ENCODE results near the gene JMJD8.

JMJD8 gene

DNA sequence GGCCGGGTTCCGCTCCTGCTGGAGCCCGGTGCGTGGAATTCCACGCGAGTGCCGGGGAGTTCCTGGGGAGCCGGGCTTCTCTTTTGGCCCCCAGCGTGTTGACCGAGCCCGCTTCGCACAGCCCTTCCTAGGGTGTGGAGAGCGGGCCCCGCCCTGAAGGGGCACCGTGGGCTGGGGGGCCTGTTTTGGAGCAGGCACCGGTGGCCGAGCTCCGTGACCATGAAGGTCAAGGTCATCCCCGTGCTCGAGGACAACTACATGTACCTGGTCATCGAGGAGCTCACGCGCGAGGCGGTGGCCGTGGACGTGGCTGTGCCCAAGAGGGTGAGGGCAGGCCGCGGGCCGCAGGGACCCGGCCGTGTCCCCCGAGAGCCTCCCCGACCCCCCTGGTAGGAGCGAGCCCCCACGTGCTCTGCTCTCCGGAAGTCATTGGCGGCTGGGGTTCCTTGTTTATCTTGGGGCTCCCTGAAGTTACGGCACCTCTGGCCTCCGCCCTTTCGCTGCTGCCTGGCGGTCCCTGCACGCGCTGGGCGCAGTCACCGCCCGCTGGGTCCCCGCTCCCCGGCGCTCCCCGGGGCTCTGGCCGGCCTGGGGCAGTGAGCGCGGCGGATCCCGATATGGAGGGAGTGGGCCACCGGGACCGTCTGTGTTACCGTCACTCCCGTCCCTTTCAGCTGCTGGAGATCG, 43.3 kb upstream of the JMJD8 start (continued):
- TF ChIP-seq ZNF571 (tag by site-specific recombination; IDR thresholded peaks at IDR 0.05) (no peak), ZNF610 (tag by site-specific recombination; IDR thresholded peaks at IDR 0.05; ENCODE audit: borderline replicate concordance) (0 out of 2 replicates have a peak, but pooled peaks have one; percentile 15), ZNF354C (tag by site-specific recombination; IDR thresholded peaks at IDR 0.05; ENCODE audit: borderline replicate concordance, low read depth) (no peak), ZNF335 (tag by site-specific recombination; conservative IDR thresholded peaks at IDR 0.05) (peak; percentile 76), ZNF529 (tag by site-specific recombination; IDR thresholded peaks at IDR 0.05; ENCODE audit: insufficient replicate concordance) (no peak), ZNF112 (tag by site-specific recombination; IDR thresholded peaks at IDR 0.05) (no peak), ZNF530 (tag by site-specific recombination; IDR thresholded peaks at IDR 0.05; ENCODE audit: low read depth) (no peak), ZNF416 (tag by site-specific recombination; IDR thresholded peaks at IDR 0.05) (no peak), GFI1B (tag by site-specific recombination; IDR thresholded peaks at IDR 0.05) (no peak), ZNF133 (tag by site-specific recombination; IDR thresholded peaks at IDR 0.05) (no peak), ZNF585B (tag by site-specific recombination; IDR thresholded peaks at IDR 0.05) (no peak), ZNF239 (tag by site-specific recombination; IDR thresholded peaks at IDR 0.05) (no peak), BCL11B (tag by site-specific recombination; IDR thresholded peaks at IDR 0.05; ENCODE audit: low read depth) (peak; percentile 89), EGR2 (tag by site-specific recombination; IDR thresholded peaks at IDR 0.05; ENCODE audit: low read depth) (no peak), ZNF48 (tag by site-specific recombination; IDR thresholded peaks at IDR 0.05) (no peak), ZFP41 (tag by site-specific recombination; IDR thresholded peaks at IDR 0.05; ENCODE audit: borderline replicate concordance) (no peak), ZBTB17 (tag by site-specific recombination; IDR thresholded peaks at IDR 0.05) (no peak), ZNF223 (tag by site-specific recombination; IDR thresholded peaks at IDR 0.05) (no peak), ZNF24 (tag by site-specific recombination; IDR thresholded peaks at IDR 0.05) (no peak), ZNF169 (tag by site-specific recombination; IDR thresholded peaks at IDR 0.05) (no peak), ZNF664 (tag by site-specific recombination; IDR thresholded peaks at IDR 0.05) (no peak)
- TF ChIP-seq, protein P1, sequence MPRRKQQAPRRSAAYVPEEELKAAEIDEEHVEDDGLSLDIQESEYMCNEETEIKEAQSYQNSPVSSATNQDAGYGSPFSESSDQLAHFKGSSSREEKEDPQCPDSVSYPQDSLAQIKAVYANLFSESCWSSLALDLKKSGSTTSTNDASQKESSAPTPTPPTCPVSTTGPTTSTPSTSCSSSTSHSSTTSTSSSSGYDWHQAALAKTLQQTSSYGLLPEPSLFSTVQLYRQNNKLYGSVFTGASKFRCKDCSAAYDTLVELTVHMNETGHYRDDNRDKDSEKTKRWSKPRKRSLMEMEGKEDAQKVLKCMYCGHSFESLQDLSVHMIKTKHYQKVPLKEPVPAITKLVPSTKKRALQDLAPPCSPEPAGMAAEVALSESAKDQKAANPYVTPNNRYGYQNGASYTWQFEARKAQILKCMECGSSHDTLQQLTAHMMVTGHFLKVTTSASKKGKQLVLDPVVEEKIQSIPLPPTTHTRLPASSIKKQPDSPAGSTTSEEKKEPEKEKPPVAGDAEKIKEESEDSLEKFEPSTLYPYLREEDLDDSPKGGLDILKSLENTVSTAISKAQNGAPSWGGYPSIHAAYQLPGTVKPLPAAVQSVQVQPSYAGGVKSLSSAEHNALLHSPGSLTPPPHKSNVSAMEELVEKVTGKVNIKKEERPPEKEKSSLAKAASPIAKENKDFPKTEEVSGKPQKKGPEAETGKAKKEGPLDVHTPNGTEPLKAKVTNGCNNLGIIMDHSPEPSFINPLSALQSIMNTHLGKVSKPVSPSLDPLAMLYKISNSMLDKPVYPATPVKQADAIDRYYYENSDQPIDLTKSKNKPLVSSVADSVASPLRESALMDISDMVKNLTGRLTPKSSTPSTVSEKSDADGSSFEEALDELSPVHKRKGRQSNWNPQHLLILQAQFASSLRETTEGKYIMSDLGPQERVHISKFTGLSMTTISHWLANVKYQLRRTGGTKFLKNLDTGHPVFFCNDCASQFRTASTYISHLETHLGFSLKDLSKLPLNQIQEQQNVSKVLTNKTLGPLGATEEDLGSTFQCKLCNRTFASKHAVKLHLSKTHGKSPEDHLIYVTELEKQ (tag by site-specific recombination; IDR thresholded peaks at IDR 0.05; ENCODE audit: borderline replicate concordance): no peak
- TF ChIP-seq, protein P2, sequence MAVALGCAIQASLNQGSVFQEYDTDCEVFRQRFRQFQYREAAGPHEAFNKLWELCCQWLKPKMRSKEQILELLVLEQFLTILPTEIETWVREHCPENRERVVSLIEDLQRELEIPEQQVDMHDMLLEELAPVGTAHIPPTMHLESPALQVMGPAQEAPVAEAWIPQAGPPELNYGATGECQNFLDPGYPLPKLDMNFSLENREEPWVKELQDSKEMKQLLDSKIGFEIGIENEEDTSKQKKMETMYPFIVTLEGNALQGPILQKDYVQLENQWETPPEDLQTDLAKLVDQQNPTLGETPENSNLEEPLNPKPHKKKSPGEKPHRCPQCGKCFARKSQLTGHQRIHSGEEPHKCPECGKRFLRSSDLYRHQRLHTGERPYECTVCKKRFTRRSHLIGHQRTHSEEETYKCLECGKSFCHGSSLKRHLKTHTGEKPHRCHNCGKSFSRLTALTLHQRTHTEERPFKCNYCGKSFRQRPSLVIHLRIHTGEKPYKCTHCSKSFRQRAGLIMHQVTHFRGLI (tag by site-specific recombination; IDR thresholded peaks at IDR 0.05): no peak
- TF ChIP-seq, protein P3, sequence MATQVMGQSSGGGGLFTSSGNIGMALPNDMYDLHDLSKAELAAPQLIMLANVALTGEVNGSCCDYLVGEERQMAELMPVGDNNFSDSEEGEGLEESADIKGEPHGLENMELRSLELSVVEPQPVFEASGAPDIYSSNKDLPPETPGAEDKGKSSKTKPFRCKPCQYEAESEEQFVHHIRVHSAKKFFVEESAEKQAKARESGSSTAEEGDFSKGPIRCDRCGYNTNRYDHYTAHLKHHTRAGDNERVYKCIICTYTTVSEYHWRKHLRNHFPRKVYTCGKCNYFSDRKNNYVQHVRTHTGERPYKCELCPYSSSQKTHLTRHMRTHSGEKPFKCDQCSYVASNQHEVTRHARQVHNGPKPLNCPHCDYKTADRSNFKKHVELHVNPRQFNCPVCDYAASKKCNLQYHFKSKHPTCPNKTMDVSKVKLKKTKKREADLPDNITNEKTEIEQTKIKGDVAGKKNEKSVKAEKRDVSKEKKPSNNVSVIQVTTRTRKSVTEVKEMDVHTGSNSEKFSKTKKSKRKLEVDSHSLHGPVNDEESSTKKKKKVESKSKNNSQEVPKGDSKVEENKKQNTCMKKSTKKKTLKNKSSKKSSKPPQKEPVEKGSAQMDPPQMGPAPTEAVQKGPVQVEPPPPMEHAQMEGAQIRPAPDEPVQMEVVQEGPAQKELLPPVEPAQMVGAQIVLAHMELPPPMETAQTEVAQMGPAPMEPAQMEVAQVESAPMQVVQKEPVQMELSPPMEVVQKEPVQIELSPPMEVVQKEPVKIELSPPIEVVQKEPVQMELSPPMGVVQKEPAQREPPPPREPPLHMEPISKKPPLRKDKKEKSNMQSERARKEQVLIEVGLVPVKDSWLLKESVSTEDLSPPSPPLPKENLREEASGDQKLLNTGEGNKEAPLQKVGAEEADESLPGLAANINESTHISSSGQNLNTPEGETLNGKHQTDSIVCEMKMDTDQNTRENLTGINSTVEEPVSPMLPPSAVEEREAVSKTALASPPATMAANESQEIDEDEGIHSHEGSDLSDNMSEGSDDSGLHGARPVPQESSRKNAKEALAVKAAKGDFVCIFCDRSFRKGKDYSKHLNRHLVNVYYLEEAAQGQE (tag by site-specific recombination; IDR thresholded peaks at IDR 0.05): no peak

Measured in HEK293 (cell line).